Hematopoietic multipotent progenitor cell treated with erythropoietin and hydrocortisone succinate and interleukin-3 and kit ligand, for 15 days (in vitro differentiated cells): ENCODE measurements around the gene IFI16.
"Not testable (repeated sequence)": the region's sequence is repeated elsewhere in the genome, so short reads cannot be mapped to it uniquely, and the experiment has no call there.

Source experiments
- DNase-seq: peaks from one replicate; pipeline ENCODE4 v3.0.0-alpha.2; 2015; ENCODE audit warnings: low spot score

Gene IFI16

GRCh38 chr1:159007726-159008125, 2.0 kb upstream of the IFI16 start:
- DNase-seq = no peak

GRCh38 chr1:159008744-159009188, 941 bp upstream of the IFI16 start:
- no peak for DNase-seq

GRCh38 chr1:159009287-159009686, 420 bp upstream of the IFI16 start:
- no peak for DNase-seq

- no peak for DNase-seq
Measured at GRCh38 chr1:159010391-159010790, 684 bp downstream of the IFI16 start.

- DNase-seq = not testable (repeated sequence)
Measured at GRCh38 chr1:159011001-159011400, 1.3 kb downstream of the IFI16 start.

GRCh38 chr1:159011751-159012150, 2.0 kb downstream of the IFI16 start:
- DNase-seq = no peak

- no peak for DNase-seq
Measured at GRCh38 chr1:159012495-159012894, 2.8 kb downstream of the IFI16 start.

GRCh38 chr1:159014003-159014571, 4.4 kb downstream of the IFI16 start:
- DNase-seq = no peak

GRCh38 chr1:159014851-159015250, 5.1 kb downstream of the IFI16 start:
- DNase-seq = no peak

- DNase-seq = no peak
Measured at GRCh38 chr1:159015440-159015909, 5.8 kb downstream of the IFI16 start.

- no peak for DNase-seq
Measured at GRCh38 chr1:159023723-159024122, 14.0 kb downstream of the IFI16 start.

GRCh38 chr1:159025043-159025442, 15.3 kb downstream of the IFI16 start:
- no peak for DNase-seq

GRCh38 chr1:159026841-159027240, 17.1 kb downstream of the IFI16 start:
- DNase-seq = not testable (repeated sequence)

GRCh38 chr1:159030311-159030710, 20.6 kb downstream of the IFI16 start:
- DNase-seq = no peak

GRCh38 chr1:159030877-159031447, 21.3 kb downstream of the IFI16 start:
- DNase-seq = no peak

- no peak for DNase-seq
Measured at GRCh38 chr1:159040206-159040605, 30.5 kb downstream of the IFI16 start.

GRCh38 chr1:159040893-159041724, 31.4 kb downstream of the IFI16 start:
- DNase-seq = no peak

- DNase-seq = not testable (repeated sequence)
Measured at GRCh38 chr1:159046486-159046885, 36.8 kb downstream of the IFI16 start.

GRCh38 chr1:159051436-159051835, 41.7 kb downstream of the IFI16 start:
- DNase-seq = no peak

- no peak for DNase-seq
Measured at GRCh38 chr1:159054427-159054826, 44.7 kb downstream of the IFI16 start.

GRCh38 chr1:159055181-159055641, 45.5 kb downstream of the IFI16 start:
- no peak for DNase-seq

- DNase-seq = no peak
Measured at GRCh38 chr1:159056069-159056698, 46.5 kb downstream of the IFI16 start.

GRCh38 chr1:159058751-159059150, 49.0 kb downstream of the IFI16 start:
- DNase-seq = no peak
